Skin epidermis (tissue), 12 donors: ENCODE results near the gene RABGAP1L.
"Not testable (repeated sequence)": the region's sequence is repeated elsewhere in the genome, so short reads cannot be mapped to it uniquely, and the experiment has no call there.

Experiments
- H3K27ac ChIP-seq, 21 experiments: fragments of 200-600 bp; sonication (generic) in 11 of 21; one replicate each; pipeline ENCODE4 v1.5.0; 2020; ENCODE audit warnings: mild to moderate bottlenecking in 3 of 21, inconsistent platforms in 2 of 21, moderate library complexity in 2 of 21
- H3K4me3 ChIP-seq, 7 experiments: fragments of 200-600 bp; sonication (generic) in 2 of 7; one replicate each; pipeline ENCODE4 v1.5.0; 2020; ENCODE audit warnings: inconsistent platforms in 2 of 7, mild to moderate bottlenecking in 2 of 7, moderate library complexity in 1 of 7

RABGAP1L gene

GRCh38 chr1:174224641-174225040 lies 65.3 kb downstream of the RABGAP1L start:
- no peak overlapping the region for H3K27ac ChIP-seq
- no peak overlapping the region for H3K4me3 ChIP-seq

GRCh38 chr1:174225499-174226204 lies 66.3 kb downstream of the RABGAP1L start:
- no peak overlapping the region for H3K27ac ChIP-seq
- H3K4me3 ChIP-seq = no peak overlapping the region

GRCh38 chr1:174230399-174230798 lies 71.1 kb downstream of the RABGAP1L start:
- Histone ChIP-seq H3K27ac (no peak overlapping the region), H3K4me3 (no peak overlapping the region)

GRCh38 chr1:174232761-174233160 lies 73.4 kb downstream of the RABGAP1L start:
- Histone ChIP-seq H3K4me3 (no peak overlapping the region), H3K27ac (no peak overlapping the region)

- H3K4me3 ChIP-seq = peak overlapping the region in 1 of 7 experiments; percentile 16
- H3K27ac ChIP-seq = peak overlapping the region in 11 of 21 experiments; percentile 14 to 74 (median 44)
Measured at GRCh38 chr1:174238845-174239501, 79.7 kb downstream of the RABGAP1L start.

- Histone ChIP-seq H3K4me3 (peak overlapping the region in 1 of 7 experiments; percentile 16), H3K27ac (peak overlapping the region in 12 of 21 experiments; percentile 14 to 74 (median 43))
Measured at GRCh38 chr1:174239541-174239940, 80.2 kb downstream of the RABGAP1L start.

- H3K4me3 ChIP-seq = no peak overlapping the region
Measured at GRCh38 chr1:174242856-174243255, 83.5 kb downstream of the RABGAP1L start.

GRCh38 chr1:174243451-174244000 lies 84.2 kb downstream of the RABGAP1L start:
- Histone ChIP-seq H3K4me3 (no peak overlapping the region), H3K27ac (no peak overlapping the region)

More at GRCh38 chr1:174242856-174243255, 83.5 kb downstream of the RABGAP1L start:
- no peak overlapping the region for H3K27ac ChIP-seq

GRCh38 chr1:174244017-174244416 lies 84.7 kb downstream of the RABGAP1L start:
- Histone ChIP-seq H3K4me3 (no peak overlapping the region), H3K27ac (no peak overlapping the region)

- Histone ChIP-seq H3K27ac (no peak overlapping the region), H3K4me3 (no peak overlapping the region)
Measured at GRCh38 chr1:174247472-174247871, 88.2 kb downstream of the RABGAP1L start.

- no peak overlapping the region for H3K4me3 ChIP-seq
- H3K27ac ChIP-seq = no peak overlapping the region
Measured at GRCh38 chr1:174248041-174248440, 88.7 kb downstream of the RABGAP1L start.

GRCh38 chr1:174256386-174256785 lies 97.1 kb downstream of the RABGAP1L start:
- not testable (repeated sequence) for H3K4me3 ChIP-seq, H3K27ac ChIP-seq

- H3K4me3 ChIP-seq = no peak overlapping the region
Measured at GRCh38 chr1:174258148-174258550, 98.8 kb downstream of the RABGAP1L start.

GRCh38 chr1:174262349-174263241 lies 103.3 kb downstream of the RABGAP1L start:
- no peak overlapping the region for H3K27ac ChIP-seq
- no peak overlapping the region for H3K4me3 ChIP-seq

More at GRCh38 chr1:174258148-174258550, 98.8 kb downstream of the RABGAP1L start:
- H3K27ac ChIP-seq = no peak overlapping the region

- Histone ChIP-seq H3K4me3 (no peak overlapping the region), H3K27ac (no peak overlapping the region)
Measured at GRCh38 chr1:174265282-174265681, 106.0 kb downstream of the RABGAP1L start.

GRCh38 chr1:174266476-174266875 lies 107.2 kb downstream of the RABGAP1L start:
- no peak overlapping the region for H3K4me3 ChIP-seq
- H3K27ac ChIP-seq = no peak overlapping the region

GRCh38 chr1:174266991-174267612 lies 107.8 kb downstream of the RABGAP1L start:
- no peak overlapping the region for H3K27ac ChIP-seq
- no peak overlapping the region for H3K4me3 ChIP-seq

GRCh38 chr1:174269989-174270651 lies 110.8 kb downstream of the RABGAP1L start:
- no peak overlapping the region for H3K27ac ChIP-seq
- no peak overlapping the region for H3K4me3 ChIP-seq

GRCh38 chr1:174273190-174273589 lies 113.9 kb downstream of the RABGAP1L start:
- Histone ChIP-seq H3K27ac (no peak overlapping the region), H3K4me3 (no peak overlapping the region)
